ENCODE measurements around the gene ARFGEF2.

DNA sequence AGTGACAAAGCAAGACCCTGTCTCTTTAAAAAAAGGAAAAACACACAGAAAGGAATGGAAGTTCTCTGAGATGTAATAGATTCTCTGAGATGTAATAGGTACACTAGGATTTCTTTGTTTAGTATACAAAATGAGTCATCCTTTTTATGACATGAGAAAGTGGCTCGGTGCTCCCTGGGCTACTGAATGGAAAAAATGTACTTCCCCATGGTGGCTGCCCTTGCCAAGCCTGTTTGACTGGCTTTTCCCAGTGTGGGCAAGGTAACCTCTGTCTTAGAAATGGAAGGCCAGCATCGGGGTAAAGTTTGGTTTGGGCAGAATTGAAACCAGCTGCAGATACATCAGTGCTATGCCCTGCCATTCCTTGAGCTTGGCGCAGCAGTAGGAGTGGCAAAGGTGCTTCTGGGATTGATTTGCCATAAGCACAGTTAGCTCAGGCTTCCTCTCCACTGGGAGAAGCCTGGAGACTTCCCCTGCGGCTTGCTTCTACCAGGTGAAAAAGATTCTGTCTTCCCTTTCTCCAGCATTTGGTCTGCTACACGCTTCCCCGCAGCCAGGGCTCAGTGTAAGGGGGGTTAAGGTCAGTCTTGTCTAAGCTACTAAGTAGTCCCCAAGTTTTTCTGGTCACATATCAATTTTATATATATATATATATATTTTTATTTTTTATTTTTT lies 24.5 kb downstream of the ARFGEF2 start:
- no peak for TF ChIP-seq POLR2AphosphoS5 (IDR thresholded peaks at IDR 0.05; ENCODE audit: insufficient read depth, low read depth, low read length)
- TF ChIP-seq, protein P1, sequence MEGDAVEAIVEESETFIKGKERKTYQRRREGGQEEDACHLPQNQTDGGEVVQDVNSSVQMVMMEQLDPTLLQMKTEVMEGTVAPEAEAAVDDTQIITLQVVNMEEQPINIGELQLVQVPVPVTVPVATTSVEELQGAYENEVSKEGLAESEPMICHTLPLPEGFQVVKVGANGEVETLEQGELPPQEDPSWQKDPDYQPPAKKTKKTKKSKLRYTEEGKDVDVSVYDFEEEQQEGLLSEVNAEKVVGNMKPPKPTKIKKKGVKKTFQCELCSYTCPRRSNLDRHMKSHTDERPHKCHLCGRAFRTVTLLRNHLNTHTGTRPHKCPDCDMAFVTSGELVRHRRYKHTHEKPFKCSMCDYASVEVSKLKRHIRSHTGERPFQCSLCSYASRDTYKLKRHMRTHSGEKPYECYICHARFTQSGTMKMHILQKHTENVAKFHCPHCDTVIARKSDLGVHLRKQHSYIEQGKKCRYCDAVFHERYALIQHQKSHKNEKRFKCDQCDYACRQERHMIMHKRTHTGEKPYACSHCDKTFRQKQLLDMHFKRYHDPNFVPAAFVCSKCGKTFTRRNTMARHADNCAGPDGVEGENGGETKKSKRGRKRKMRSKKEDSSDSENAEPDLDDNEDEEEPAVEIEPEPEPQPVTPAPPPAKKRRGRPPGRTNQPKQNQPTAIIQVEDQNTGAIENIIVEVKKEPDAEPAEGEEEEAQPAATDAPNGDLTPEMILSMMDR (IDR thresholded peaks at IDR 0.05; ENCODE audit: extremely low read depth in 1 of 2, insufficient read depth in 1 of 2, low read depth in 1 of 2, low read length in 2 of 2) = no peak
